NB4 (cell line): ENCODE data around the gene CAMTA1.

ENCODE experiments used
- CTCF ChIP-seq: IDR thresholded peaks from one replicate; pipeline ENCODE4 v1.5.1; 2012; ENCODE audit warnings: low read depth, low read length
- MYC ChIP-seq: IDR thresholded peaks from 2 replicates; pipeline ENCODE4 v1.6.1; 2011; ENCODE audit warnings: low read depth, low read length

DNA sequence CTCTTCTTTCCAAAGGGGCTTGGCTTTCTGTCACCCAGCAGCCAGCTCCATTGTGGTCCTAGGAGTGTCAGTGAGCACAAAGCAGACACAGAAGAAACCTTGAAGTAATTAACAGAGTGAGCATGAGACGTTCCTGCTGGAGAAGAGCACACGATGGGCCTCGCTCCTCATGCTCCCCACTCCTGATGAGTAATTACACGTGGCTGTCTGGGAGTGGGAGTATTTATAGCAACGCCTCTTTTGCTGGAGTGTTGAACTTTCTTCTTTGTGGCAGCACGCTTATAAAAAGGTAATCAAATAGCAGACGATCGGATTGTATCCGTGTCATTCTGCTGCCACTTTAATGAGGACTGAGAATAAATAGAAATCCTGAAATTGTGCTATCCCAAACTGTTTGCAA, 185.8 kb downstream of the CAMTA1 start:
- no peak for TF ChIP-seq CTCF
- no peak for TF ChIP-seq MYC
